Activated CD8-positive, alpha-beta memory T cell treated with anti-CD3 and anti-CD28 coated beads for 48 hours (primary cell): Measurements from ENCODE around the gene TRAPPC5.

Experiments
- DNase-seq, 3 experiments: peaks; one replicate each; pipeline ENCODE4 v3.0.0-alpha.2; 2020; ENCODE audit warnings: low read depth in 2 of 3, low spot score in 2 of 3

Gene TRAPPC5

GRCh38 chr19:7645656-7646425 lies 34.8 kb upstream of the TRAPPC5 start:
- no peak for DNase-seq

DNA sequence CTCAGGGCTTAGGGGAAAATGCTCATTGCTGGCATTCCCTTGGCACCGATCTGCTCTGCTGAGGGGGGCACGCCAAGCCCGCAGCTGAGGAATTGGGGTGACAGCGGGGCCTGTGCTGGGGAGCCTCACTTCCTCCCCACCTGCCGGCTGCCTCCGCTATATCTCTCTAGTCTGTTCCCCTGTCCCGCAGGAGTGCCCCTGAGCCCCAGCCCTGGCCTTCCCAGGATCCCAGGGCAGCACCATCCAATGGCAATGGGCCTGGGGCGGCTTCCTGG lies 34.3 kb upstream of the TRAPPC5 start:
- no peak for DNase-seq

DNA sequence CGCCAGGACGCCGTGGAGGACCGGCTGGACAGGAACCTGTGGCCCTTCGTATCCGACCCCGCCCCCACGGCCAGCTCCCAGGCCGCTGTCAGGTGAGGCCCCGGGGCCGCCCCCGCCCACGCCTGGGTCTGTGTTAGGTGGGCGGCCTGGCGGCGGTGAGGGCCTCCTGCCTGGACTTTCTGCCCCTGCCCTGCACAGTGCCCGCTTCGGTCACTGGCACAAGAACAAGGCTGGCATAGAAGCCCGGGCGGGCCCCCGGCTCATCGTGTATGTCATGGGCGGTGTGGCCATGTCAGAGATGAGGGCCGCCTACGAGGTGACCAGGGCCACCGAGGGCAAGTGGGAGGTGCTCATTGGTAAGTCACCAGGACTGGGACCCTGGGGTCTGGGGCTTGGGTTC lies 33.5 kb upstream of the TRAPPC5 start:
- DNase-seq, result no peak

DNA sequence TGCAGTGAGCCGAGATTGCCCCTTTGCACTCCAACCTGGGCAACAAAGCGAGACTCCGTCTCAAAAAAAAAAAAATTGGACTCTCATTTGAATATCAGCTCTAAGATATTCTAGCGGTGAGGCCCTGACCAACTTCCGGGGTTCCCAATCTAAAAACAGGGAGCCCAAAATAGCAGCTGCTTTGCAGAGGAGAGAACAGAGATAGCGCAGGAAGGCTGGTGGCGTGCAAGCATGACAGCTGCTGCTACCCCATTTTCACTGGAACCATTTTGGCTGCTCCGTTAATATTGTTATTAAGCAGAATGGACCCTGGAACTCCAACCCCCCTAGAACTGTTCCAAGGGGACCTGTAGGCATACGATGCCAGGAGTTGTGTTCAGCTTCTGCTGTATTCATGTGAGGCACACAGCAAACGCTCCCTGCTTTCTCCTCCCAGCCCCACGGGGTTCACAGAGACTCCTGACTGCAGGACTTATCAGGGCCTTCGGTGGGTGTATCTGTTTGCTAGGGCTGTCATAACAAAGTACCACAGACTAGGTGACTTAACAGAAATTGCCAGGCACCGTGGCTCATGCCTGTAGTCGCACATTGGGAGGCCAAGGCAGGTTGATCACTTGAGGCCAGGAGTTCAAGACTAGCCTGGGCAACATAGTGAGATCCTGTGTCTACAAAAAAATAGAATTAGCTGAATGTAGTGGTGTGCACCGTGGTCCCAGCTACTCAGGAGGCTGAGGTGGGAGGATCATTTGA lies 32.2 kb upstream of the TRAPPC5 start:
- no peak for DNase-seq

DNA sequence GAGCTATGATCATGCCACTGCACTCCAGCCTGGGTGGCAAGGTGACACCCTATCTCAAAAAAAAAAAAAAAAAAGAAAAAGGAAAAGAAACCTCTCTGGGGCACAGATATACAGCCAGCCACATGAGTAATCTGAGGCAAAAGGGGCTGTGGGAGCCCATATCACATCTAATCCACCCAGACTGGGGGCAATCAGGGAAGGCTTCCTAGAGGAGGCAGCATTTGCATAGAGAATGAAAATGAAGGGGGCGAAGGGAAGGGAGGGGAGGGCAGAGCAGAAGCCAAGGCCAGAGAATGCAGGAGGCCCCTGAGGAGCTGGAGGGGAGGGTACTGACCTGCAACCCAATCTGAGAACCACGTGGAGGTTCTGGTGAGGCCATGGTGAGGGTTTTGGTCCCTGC lies 30.5 kb upstream of the TRAPPC5 start:
- DNase-seq, result no peak

DNA sequence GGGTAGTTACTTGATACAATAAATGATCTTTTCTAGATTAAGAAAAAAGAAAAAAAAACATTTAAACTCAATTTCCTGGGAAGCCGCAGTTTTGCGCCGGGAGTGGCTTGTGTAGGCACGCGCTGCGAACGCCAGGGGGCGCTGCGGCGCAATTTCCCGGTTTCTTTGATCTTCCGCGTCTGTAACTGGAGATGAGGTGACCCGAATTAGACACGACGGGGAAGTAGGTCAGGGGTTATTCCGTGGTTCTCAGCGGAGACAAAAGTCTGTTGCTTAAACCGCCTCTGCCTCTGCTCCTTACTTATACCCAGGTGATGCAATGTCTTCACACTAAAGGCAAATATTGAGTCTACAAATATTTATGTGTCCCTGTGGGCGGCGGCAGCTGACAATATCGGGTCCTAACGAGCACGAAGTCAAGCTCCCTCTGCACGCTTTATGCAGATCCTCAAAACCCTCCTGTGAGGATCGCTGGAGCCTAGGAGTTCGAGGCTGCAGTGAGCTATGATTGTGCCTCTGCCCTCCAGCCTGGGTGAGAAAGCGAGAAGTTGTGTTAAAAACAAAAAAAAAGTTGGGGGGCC lies 28.5 kb upstream of the TRAPPC5 start:
- DNase-seq, result peak; percentile 62 to 92 (median 90)

DNA sequence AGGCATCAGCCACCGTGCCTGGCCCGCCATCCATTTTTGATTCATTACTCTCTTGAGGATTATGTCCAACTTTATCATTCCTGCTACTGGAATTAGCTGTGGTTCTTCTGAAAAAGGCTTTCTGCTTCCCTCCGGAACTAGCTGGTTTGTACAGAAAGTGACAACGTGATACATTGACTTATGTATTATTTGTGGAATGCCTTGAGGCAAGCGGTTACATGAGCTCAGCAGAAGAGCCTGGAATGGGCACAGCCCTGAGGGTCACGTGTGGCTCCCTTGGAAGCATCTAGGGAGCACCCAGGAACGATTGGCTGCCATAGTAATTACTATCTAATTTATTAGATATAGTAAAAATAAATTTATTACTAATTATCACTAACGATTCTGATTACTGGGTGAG lies 26.2 kb upstream of the TRAPPC5 start:
- DNase-seq, result no peak

- DNase-seq, result no peak
These were observed 25.1 kb upstream of the TRAPPC5 start for GRCh38 chr19:7655581-7655980.

DNA sequence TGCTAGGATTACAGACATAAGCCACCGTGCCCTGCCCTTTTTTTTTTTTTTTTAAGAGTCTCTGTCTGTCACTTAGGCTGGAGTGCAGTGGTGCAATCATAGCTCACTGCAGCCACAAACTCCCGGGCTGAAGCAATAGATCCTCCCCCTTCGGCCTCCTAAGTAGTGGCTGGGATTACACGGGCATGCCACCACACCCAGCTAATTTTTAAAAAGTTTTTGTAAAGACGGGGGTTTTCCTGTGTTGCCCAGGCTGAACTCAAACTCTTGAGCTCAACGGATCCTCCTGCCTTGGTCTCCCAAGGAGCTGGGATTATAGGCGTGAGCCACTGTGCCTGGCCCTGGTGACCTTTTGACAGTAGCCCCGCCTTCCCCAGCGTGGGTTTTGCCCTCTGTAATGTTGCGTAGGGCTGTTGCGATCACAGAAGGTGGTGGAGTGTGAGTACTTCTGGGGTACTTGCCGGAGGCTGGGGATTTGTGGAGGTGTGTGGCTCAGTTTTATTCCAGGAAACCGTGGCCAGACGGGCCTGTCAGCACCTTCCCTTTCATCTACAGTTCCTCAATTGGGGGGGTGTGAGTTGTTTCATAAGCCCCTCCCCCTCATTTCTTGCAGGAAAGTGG lies 23.4 kb upstream of the TRAPPC5 start:
- no peak for DNase-seq

GRCh38 chr19:7658219-7658686 lies 22.4 kb upstream of the TRAPPC5 start:
- no peak for DNase-seq

DNA sequence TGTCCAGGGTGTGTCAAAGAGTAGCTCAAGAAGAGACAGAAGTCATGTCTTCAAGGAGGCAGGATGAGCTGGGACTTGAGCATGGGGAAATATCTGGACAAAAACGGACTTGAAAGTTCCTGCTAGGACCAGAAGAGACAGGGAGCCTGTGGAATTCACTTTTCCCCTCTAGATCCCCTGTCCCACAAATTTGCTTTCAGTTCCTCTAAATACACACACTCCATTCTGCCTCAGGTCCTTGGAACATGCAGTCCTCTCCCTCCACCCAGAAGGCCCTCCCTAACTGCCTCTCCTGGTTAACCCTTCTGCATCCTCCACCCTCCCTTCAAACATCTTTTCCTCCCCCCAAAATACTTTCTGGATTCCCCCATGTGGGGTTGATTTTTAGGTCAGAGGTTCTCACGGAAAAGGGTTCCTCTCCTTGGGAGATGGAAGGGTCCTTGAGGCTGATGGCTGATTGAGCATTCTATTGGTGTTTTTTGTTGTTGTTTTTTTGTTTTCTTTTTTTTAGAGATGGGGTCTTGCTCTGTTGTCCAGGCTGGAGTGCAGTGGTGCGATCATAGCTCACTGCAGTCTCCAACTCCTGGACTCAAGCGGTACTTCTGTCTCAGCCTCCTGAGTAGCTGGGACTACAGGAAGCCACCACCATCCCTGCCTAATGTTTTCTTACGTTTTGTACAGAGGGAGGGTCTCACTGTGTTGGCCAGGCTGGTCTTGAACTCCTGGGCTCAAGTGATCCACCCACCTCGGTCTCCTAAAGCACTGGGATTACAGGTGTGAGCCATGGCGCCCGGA lies 18.7 kb upstream of the TRAPPC5 start:
- no peak for DNase-seq

DNA sequence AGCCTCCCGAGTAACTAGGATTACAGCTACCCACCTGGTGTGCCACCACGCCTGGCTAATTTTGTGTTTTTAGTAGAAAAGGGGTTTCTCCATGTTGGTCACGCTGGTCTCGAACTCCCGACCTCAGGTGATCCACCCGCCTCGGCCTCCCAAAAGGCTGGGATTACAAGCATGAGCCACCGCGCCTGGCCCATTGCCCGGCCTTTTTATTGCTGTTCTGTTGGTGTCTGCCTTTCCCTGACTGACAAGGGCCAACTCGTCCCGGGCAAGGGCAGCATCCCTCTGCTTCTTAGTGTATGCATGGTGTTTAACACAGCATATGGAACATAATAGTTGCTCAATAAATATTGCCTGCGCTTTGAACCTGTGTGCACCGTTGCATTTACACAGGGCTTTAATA lies 18.0 kb upstream of the TRAPPC5 start:
- no peak for DNase-seq

GRCh38 chr19:7663706-7664105 lies 16.9 kb upstream of the TRAPPC5 start:
- DNase-seq, result no peak

- no peak for DNase-seq
These were observed 15.6 kb upstream of the TRAPPC5 start for GRCh38 chr19:7665076-7665475.

GRCh38 chr19:7668842-7669241 lies 11.8 kb upstream of the TRAPPC5 start, which contains the start of gene RETN:
TSS of gene RETN (plus strand) at chr19:7669049. CDS start at chr19:7669327, 278 bp downstream.
- no peak for DNase-seq

- DNase-seq, result no peak
These were observed 11.0 kb upstream of the TRAPPC5 start for GRCh38 chr19:7669641-7670040.

- no peak for DNase-seq
These were observed 10.4 kb upstream of the TRAPPC5 start for GRCh38 chr19:7670150-7670783.

DNA sequence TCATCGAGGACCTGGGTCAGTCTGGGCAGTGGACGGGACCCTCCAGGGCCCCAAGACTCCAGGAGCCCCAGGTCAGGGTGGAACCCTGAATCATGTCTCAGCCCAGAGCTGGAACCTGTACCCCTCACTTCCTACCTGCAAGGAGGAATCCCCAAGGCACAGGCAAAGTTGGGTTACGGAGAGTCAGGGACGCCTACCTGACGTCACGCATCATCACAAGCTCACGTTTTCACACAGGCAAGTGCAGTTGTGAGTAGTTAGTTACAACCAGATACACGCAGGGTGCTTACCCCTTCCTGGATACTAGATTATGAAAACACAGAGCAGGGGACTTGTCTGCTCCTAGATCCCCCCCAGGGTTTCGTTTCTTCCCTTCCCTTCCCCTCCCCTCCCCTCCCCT lies 9.8 kb upstream of the TRAPPC5 start:
- no peak for DNase-seq

GRCh38 chr19:7672522-7672921 lies 8.1 kb upstream of the TRAPPC5 start:
- no peak for DNase-seq
